Ishikawa (cell line): ENCODE measurements around the gene ANKRD7.

Source experiments
- CREB1 ChIP-seq: IDR thresholded peaks from 2 replicates; pipeline ENCODE4 v1.6.1; 2012; ENCODE audit warnings: low read depth
- TAF1 ChIP-seq: IDR thresholded peaks from 2 replicates; pipeline ENCODE4 v1.6.1; 2012; ENCODE audit warnings: low read depth, mild to moderate bottlenecking
- TEAD4 ChIP-seq: IDR thresholded peaks from 2 replicates; pipeline ENCODE4 v1.6.1; 2012
- YY1 ChIP-seq: IDR thresholded peaks from 2 replicates; pipeline ENCODE4 v1.6.1; 2012; ENCODE audit warnings: low read depth

DNA sequence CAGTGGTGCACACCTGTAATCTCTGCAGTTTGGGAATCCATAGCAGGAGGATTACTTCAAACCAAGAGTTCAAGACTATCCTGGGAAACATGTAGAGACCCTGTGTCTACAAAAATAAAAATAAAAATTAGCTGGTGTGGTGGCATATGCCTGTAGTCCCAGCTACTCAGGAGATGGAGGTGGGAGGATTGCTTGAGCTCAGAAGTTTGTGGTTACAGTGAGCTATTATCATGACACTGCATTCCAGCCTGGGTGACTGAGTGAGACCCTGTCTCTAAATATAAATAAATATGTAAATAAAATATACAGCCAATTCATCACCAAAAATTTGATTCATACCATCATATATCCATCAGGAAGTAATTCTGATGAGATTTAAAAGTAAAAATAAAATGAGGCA is 60.9 kb downstream of the ANKRD7 start:
- TF ChIP-seq TEAD4 (no peak), TAF1 (no peak), CREB1 (no peak), YY1 (no peak)
